GM10847 (cell line): Measurements from ENCODE around the gene JOSD2.

Experiments used
- POLR2A ChIP-seq: IDR thresholded peaks from 2 replicates; pipeline ENCODE4 v1.6.1; 2011; ENCODE audit not compliant: insufficient read length; ENCODE audit errors: extremely low read depth

Gene JOSD2

DNA sequence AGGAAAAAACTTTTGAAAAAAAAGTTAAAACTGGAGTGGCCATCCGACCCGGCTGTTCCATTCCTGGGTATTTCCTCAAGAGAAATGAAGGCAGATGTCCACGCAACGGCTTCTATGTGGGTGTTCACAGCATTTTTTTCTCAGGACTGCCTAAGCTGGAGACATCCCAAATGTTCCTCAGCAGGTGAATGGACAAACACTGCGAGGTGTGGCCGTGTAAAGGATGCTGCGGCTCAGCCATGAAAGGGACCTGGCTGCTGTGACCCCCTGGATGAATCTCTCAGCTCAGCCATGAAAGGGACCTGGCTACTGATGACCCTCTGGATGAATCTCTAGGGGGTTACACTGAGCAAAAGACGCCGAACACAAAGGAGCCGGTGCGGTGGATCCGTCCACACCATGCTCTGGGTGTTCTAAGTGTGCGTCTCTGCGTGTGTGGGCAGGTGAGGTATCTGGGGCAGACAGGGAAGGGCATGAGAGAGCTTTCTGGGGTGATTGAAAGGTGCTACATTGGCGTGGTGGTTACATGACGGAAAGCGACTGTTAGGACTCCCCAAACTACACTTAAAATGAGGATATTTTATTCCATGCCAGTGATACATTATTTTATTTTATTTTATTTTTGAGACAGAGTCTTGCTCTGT is 10.0 kb upstream of the JOSD2 start:
- TF ChIP-seq POLR2A, result no peak

DNA sequence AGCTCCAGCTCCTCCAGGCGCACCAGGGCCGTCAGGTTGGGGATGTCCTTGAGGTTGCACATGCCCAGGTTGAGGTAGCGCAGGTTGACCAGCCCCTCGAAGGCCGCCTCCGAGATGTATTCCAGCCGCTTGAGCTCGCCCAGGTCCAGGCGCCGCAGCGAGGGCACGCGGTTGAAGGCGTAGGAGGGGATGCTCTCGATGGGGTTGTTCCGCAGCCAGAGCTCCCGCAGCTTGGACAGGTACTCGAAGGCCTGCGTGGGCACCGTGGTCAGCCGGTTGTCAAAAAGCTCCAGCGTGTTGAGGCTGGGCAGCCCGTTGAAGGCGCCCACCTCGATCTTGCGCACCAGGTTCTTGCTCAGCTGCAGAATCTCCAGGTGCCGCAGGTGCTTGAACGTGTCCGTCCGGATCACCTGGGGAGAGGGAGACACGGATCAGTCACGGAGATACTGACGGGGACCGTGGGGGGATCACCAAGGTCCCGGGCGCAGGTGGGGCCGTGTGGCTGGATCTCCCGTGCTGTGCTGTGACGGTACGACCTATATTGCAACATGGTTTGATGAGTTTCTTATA is 8.1 kb upstream of the JOSD2 start:
- TF ChIP-seq POLR2A, result no peak

- TF ChIP-seq POLR2A, result no peak
Observed at GRCh38 chr19:50518091-50519005, 7.4 kb upstream of the JOSD2 start.

DNA sequence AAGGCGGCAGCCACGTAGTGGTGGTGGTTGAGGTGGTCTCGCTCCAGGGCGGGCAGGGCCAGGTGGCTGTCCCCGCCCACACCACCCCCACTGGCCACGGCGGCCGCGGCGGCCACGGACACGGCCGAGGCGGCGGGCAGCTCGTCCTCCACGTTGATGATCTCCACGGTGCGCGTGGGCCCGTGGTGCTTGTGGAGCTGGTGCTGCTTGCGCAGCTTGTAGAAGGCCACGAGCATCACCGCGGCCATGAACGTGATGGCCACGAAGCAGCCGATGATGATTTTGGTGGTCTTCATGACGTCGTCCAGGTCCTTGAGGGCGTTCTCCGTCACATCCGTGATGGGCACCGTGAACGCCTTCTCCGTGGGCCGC is 6.7 kb upstream of the JOSD2 start:
- TF ChIP-seq POLR2A, result no peak

DNA sequence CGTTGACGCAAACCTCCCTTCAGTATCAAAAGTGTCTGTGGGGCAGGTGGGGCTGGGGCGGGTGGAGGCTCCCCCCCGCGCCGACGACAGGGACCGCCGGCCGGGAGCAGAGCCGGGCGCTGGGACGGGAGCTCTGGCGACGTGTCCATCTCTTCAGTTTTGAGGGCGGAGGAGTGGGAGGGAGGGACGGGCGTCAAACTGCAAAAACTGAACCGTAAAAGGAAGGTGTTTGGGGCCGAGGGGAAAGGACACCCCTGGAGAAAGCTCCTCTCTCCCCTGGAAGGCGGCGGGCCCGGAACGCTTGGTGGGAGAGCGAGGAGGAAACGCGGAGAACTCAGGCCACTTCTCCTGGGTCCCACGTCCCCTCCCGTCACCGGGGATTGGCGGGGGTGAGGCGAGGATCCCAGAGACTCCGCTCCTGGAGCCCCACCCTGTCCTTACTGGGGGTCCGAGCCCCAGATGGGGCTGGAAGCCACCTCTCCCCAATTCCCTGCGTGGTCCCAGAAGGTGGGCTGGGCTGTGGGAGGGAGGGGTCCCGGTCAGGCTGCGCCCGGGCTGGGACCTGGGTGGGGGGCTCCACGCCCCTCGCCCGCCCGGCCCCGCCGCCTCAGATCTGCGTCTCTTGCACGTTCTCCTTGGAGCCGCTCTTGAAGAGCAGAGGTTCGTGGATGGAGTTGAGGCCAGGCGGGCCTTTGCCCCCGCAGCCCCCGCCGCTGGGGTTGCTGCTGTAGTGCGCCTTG is 6.1 kb upstream of the JOSD2 start:
- no peak for TF ChIP-seq POLR2A

GRCh38 chr19:50516456-50516855 is 5.5 kb upstream of the JOSD2 start:
- TF ChIP-seq POLR2A, result no peak

- TF ChIP-seq POLR2A, result no peak
Observed at GRCh38 chr19:50515168-50515561, 4.2 kb upstream of the JOSD2 start.

- TF ChIP-seq POLR2A, result no peak
Observed at GRCh38 chr19:50514346-50515167, 3.6 kb upstream of the JOSD2 start.

GRCh38 chr19:50513746-50514345 is 2.9 kb upstream of the JOSD2 start, which contains the start of gene ASPDH:
Gene ASPDH (minus strand): TSS chr19:50513913. CDS start chr19:50513823, 90 bp downstream.
- no peak for TF ChIP-seq POLR2A

DNA sequence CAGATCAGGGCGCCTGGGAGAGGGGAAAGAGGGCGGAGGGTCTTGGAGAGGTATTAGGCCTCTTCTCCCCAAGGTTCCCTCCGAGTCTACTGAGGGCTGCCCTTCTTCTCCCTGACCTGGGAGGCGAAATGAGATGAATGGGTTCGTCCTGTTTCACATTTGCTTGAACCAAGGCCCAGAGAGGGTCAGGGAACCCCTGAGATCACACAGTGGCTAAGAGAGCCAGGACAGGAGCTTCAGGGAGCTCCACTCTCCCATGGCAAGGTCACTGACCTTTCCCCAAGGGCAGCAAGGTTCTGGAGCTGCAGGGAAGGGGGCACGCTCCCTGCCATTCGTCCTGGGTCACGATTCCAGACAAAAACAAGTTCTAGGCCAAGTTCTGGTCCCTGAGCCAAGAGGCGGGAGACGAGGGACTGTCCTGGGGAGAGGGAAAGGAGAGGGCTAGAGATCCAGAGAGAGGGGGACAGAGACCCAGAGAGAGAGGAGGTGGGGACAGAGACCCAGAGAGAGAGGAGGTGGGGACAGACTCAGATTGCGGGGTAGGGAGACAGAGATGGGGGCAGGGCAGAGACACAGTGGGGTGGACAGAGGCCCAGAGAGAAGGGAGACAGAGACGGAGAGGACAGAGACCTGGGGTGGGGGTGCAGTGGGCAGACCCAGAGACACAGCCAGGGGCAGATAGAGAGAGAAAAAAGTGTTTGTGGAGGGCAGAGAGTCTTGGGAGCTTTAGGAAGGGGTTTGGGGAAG is 2.2 kb upstream of the JOSD2 start:
- TF ChIP-seq POLR2A, result no peak

GRCh38 chr19:50512112-50512998 is 1.4 kb upstream of the JOSD2 start:
- no peak for TF ChIP-seq POLR2A

DNA sequence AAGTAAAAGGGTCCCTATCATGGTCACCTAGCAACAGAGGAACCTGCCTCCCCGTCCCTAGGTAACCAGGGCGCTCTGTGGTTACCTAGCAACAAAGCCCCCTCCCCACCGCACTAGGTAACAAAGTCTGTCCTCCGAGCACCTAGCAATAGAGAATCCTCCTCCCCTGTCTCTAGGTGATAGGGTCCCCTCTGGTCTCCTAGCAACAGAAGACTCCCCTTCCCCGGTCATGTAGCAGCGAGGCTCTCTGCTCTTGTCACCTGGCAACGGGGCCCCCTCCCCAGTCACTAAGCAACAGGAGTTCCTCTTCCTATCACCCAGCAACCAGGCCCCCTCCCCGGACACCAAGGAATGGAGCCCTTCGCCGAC is 307 bp downstream of the JOSD2 start:
- no peak for TF ChIP-seq POLR2A
